Right kidney (tissue), 1 donor: ENCODE results near the gene ULBP2.
"Not testable (repeated sequence)": the region's sequence is repeated elsewhere in the genome, so short reads cannot be mapped to it uniquely, and the experiment has no call there.

Experiments used
- DNase-seq: peaks from one replicate; pipeline ENCODE4 v3.0.0-alpha.2; 2016

ULBP2 gene

DNA sequence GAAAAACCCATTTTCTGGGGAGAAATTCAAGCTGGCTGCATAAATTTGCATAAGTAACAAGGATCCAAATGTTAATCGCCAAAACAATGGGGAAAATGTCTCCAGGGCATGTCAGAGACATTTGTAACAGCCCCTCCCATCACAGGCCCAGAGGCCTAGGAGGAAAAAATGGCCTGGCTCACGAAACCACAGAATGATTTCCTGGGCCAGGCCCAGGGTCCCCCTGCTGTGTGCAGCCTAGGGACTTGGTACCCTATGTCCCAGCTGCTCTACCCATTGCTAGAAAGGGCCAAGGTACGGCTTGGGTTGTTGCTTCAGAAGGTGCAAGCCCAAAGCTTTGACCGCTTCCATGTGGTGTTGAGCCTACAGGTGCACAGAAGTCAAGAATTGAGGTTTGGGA is 33.3 kb upstream of the ULBP2 start:
- not testable (repeated sequence) for DNase-seq

DNA sequence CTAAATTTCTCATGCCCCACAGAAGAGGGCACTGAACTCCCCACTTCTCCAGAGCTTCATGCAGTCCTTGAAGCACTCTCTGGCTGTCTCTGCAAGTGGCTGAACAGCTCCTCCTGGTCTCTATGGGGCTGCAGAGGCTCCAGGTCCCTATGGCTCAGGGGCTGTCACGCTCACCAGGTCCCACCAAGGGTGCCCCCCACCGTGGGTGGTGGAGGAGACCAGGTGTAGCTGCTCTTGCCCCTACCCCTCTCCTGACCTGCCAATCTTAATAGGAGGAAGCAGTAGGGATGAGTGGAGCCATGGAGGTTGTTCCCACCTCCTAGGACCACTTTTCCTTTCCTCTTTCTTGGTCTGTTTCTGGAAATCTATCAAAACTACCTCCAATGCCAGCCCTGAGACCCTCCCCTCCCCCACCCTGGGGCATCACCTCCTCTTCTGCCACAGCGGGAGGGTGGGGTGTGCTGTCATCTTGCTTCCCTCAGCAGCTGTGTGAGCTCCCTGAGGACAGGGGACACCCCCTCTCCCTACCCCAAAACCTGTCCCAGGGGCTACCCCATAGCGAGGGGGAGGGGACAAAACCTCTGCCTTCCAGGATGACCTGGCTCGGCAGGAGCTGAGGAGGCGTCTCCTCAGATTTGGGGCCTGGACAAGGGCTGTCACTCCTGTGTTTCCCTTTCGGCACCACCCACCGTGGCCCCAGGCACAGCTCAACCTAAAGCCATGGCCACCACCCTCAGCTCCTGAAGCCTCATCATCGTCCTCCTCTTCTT is 31.9 kb upstream of the ULBP2 start:
- DNase-seq = no peak

DNA sequence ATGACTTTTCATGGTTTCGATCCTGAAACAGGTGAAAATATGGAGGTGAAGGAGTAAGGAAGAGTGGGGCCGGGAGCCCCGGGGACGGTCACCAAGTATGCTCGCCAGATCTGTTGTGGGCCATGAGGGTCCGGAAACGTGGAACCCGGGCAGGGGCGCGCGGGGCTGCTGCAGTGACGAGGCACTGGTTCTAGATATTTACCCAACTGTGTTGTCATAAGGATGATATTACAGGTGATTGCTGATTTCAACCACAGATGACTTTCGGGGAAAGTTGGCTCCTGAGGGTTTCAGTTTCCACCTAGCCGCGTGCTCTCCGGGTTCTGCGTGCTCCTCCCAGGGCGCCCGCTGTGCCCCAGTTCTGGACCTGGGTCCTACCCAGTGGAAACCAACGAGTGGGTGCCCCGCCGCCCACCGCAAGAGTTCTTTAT is 31.1 kb upstream of the ULBP2 start:
- DNase-seq = no peak

DNA sequence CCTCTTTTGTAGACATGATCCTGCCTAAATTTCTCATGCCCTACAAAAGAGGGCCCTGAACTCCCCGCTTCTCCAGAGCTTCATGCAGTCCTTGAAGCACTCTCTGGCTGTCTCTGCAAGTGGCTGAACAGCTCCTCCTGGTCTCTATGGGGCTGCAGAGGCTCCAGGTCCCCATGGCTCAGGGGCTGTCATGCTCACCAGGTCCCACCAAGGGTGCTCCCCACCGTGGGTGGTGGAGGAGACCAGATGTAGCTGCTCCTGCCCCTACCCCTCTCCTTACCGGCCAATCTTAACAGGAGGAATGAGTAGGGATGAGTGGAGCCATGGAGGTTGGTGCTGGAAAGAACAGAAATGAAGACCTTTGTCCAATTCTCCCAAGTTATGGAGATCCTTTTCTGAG is 29.1 kb upstream of the ULBP2 start:
- DNase-seq = not testable (repeated sequence)

DNA sequence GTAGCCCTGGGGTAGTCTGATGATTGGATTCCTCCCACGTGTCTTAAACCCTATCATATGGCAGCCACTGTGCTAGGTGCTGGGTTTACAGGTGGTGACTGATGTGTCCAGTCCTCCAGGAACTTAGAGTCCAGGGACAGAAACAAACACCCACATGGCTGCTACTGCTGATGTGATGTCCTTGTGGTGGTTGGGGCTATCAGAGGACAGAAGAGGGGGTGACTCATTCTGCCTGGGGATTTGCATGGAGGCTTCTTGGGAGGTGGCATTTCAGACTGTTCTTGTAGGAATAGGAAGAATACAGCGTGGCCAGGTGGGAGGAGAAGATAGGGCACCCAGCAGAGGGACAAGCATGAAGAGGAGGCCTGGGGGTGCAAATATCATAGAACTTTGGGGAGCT is 28.7 kb upstream of the ULBP2 start:
- DNase-seq = no peak

DNA sequence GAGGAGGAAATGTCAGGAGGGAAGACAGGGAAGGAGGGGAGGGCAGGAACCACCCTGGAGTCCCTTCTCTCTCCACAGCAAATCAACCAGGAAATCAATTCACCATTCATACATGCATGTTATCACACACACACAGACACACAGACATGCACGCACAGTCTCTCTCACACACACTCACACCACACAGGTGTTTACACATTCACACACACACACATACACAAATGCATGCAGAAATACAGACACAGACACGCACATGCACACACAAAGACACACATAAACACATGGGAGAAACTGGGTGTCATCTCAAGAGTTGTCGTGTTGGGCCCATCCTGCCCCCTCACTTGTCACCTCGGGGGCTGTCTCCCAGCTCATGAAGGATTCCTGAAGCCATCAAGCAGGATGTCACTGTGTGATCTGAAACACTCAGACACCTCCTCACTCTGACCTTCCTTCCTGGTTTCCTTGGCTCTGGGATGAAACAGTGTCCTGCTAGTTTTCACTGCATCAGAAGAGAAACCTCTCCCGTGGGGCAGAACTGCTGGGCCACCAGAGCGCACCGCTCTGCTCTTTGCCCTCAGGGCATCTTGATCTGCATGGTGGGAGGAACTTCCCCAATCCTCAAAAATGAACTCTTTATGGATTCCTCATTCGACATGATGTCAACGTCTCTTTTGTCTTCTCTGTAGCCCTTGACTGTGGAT is 28.1 kb upstream of the ULBP2 start:
- DNase-seq = no peak

DNA sequence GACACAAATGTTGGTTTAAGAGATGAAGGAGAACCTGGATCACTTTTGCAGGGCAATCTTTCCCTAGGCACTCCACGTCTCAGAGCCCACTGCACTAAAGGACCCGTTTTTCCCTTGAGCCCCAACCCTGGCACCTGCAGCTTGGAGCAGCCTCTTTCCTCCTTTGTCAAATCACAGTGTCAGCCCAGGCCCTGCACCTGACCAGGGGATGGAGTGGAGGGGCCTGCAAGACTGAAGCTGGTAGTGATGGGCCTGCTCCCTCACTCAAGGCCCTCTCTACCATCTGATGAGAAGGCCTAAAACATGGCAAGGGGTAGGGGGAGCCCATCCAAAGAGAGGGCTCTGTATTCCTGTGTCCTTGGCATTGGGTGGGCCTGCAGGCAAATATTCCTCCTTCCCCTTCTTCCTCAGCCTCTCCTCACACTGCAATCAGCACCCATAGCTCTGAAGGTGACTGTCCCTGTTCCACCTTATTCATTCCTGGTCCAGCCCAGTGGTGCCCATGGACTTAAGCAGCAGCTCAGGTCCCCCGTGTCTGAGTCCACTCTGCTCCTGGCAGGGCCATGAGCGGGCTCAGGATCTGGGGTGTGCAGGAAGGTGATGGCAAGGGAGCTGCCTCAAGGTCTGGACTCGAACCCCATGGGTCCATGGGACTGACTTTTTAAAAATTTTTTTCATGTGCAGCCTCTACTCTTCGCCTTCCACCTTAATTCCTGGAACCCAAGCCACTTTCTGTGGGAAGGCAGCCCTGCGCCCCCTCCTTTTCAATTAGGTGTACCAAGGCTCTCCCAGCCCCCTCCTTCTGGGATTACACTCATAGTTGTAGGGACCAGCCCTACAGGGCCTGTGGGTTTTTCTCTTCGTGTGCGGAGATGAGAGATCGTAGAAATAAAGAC is 25.6 kb upstream of the ULBP2 start:
- DNase-seq = no peak

DNA sequence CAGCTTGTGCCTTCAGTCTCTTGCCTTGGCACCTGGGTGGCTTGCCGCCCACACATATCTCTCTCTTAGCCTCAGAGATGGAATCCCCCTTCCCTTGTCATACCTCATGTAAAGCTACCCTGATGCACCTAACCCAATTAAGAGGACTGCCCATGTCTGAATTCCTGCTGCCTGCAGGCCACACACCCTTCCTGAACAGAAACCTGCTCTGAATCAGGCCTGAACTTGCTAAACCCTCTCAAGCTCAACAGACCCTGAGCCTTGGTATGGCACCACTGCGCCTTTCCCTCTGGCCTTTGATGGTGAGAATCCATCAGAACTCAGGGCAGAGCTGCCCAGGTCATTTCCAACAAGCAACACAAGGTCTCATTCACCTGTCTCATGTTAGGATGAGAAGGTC is 24.1 kb upstream of the ULBP2 start:
- no peak for DNase-seq

DNA sequence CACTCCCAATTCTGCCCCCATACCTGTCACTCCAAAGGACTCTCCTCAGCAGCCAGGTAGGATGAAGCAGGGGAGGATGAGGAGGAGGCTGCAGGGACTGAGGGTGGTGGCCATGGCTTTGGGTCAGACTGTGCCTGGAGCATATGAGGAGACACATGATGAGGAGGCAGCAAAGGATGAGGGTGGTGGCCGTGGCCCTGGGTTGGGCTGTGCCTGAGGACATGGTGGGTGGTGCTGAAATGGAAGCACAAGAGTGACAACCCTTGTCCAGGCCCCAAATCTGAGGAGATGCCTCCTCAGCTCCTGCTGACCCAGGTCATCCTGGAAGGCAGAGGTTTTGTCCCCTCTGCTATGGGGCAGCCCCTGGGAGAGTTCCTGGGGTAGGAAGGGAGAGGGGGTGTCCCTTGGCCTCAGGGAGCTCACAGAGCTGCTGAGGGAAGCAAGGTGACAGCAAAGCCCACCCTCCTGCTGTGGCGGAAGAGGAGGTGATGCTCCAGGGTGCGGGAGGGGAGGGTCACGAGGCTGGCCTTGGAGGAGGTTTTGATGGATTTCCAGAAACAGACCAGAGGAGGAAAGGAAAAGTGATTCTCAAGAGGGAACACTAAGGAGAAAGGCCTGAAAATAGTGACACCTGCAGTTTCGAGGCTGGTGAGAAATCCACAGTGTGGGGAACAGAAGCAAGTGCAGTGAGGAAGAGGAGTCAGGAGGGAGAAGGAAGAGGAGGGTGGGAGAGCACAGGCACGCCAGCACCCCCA is 23.5 kb upstream of the ULBP2 start:
- no peak for DNase-seq

DNA sequence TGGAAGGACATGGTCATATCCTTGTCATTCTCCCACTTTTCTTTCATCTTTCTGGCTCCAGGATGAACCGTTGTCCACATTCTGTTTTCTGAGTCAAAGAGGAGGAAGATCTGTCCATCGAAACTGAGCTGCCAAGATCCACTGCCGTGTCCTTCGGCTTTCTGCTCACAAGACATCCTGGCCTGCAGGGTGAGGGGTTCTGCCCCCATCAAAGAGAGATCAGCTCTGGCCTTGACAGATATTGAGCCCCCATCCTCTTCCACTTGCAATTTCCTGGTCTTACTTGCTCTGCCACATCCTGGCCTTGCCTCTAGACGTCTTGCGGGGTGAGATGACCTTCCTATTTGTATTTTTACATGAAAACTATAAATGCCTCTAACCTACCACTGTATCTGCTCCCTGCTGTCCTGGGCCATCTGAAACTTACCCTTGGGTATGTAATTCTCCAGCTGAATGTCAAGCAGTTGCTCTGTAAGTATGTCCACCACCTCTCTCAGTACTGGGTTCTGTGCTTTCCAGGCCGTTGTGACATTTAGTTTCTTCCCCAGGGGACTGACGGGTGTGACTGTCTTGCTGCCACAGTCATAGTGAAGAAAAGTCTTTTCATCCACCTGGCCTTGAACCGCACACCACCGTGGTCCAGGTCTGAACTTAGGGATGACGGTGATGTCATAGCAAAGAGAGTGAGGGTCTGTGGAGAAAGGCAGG is 22.5 kb upstream of the ULBP2 start:
- DNase-seq = not testable (repeated sequence)

DNA sequence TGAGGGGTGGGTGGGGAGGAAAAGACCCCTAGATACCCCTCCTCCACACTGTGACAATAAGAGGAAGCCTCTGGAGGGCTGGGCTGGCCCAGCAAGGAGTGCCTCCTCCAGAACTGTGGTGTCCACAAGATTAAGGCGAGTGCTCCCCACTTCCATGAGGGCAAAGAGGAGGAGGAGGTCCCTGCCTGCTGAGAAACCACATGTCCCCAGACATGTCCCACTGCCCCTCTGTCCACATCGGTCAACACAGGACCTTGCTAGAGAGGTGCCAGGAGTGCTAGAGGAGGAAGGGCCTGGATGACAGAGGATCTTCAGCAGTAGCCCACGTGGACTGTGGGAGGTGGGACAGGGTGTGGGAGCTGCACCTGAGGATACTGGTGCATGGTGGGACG is 22.0 kb upstream of the ULBP2 start:
- DNase-seq = no peak

DNA sequence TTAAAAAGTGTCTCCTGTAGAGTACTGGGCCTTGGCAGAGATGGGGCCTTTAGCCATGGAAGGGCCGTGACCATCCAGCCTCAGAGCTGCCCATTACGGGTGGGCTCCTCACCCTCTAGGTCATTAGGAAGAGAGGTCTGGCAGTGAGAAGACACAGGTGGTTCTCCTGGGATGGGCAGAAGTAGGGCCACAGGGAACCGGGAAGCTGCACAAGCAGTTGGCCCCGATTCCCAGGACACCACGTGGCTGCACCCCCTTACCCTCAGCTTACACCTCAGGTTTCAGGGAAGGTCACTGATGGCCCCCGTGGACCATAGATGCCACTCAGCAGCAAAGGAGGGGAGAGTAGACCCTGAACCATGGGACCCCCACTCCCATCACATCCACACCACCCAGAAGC is 20.5 kb upstream of the ULBP2 start:
- DNase-seq = no peak

DNA sequence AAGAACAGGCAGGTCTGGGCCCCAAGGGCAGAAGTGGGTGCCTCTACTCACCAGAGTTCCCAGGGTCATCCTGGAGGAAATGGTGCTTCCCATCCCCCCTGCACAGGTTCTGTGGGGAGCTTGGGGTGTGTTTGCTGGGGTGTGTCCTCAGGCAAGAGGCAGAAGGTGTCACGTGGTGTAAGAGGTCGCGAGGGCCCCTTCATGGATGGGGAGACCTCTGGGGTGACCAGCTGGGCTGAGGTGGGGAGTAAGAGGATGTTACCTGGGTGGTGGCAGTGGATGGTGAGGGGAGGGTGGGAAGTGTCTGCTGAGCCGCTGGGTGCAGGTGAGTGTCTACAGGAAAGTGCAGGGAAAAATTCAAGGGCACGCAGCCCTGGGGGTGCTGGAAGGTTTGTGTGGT is 19.7 kb upstream of the ULBP2 start:
- not testable (repeated sequence) for DNase-seq

DNA sequence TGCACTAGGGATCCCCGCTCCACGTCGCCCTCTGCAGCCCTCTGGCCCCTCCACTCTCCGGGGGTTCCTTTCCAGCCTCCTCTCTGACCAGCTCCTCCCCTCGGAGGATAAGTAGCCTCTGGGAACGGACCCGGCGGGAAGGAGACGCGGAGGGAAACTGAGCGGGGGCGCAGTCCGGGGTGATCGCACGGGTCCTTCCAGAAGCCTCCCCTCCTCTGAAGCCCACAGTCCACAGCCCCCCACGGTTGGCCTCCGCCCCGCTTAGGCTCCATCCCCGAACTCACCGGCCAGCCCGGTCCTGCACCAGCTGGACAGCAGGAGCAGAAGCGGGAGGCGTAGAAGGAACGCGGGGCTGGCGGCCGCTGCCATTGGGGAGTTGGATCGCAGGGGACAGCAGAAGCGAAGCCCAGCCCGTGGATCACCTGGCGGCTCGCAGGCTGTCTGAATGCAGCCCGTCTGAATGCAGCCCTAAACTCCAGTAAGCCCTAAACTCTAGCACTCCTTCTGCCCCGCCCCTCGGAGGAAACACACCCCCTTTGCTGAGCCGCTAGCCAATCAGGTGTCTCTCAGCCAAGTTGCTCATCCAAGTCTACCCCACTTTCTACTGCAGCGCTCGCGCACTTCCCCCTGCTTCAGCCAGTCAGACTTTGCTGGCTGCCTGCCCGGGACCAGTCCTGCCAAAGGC is 19.0 kb upstream of the ULBP2 start, which contains the start of gene RAET1G:
Gene RAET1G, minus strand, starts transcription at position 480 of the 685 bp plus-strand sequence. Its CDS starts 111 bp downstream, at position 369.
- peak; percentile 79 for DNase-seq

DNA sequence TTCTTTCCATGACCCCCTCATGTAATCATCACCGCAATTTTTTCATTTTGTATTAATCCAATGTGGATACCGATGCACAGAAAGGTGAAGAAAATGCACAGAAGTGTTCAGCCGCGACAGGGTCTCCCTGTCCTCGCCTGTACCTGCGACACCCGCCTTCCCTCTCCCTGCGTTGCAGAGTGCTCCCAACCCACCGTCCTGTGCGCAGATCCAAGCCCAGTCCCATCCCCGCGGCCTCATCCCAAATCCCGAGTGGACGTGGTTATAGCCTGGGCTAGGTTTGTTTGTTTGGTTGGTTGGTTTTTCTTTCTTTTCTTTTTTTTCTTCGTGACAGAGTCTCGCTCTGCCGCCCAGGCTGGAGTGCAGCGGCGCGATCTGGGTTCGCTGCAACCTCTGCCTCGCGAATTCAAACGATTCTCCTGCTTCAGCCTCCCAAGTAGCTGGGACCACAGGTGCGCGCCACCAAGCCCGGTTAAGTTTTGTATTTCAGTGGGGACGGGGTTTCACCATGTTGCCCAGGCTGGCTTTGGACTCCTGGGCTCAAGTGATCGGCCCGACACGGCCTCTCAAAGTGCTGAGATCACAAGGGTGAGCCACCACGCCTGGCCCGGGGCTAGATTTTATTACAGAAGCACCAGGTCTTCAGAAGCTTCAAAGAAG is 18.4 kb upstream of the ULBP2 start:
- peak; percentile 76 for DNase-seq

DNA sequence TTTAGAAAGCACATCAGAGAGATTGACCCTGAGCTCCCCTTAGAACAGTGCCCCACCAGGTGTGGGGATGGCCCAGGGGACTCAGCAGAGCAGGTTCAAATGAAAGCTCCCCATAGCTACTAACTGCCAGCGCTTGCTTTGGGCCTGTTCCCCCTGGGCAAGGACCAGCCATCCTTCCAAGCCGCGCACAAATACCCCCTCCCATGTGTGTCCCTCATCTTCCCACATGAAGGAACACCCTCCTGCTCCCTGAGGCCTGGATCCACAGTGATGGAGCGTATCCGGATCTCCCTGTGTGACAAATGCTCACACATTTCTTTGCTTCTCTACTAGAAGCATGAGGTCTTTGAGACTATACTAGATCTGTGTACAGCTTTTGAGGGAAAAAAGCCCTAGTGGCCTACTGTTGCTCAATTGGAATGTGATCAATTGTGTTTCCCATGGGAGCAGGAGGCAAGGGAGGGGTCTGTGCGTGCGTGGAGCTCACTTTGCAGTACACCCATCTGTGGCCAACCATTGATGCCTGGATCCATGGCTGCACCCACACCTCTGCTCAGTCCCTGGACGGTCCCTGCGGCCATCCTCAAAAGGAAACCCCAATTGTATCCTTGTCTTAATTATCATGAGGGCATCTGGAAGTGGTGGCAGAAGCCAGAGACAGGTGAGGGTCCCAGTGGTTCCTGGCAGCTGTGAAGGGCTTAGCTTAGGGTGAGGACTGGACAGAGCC is 17.4 kb upstream of the ULBP2 start:
- no peak for DNase-seq

DNA sequence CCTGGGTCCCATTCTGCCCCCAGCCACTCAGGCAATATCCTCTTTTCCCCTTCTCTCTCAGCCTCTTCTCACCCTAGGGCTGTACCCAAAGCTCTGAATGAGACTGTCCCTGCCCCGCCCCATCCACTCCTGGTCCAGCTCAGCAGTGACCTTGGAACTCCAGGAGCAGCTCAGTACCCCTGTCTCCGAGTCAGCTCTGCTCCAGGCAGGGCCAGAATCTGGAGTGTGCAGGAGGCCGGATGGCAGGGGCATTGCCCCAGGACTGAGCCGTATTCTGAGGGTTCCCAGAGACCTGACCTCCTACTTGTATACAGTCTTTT is 16.9 kb upstream of the ULBP2 start:
- no peak for DNase-seq

DNA sequence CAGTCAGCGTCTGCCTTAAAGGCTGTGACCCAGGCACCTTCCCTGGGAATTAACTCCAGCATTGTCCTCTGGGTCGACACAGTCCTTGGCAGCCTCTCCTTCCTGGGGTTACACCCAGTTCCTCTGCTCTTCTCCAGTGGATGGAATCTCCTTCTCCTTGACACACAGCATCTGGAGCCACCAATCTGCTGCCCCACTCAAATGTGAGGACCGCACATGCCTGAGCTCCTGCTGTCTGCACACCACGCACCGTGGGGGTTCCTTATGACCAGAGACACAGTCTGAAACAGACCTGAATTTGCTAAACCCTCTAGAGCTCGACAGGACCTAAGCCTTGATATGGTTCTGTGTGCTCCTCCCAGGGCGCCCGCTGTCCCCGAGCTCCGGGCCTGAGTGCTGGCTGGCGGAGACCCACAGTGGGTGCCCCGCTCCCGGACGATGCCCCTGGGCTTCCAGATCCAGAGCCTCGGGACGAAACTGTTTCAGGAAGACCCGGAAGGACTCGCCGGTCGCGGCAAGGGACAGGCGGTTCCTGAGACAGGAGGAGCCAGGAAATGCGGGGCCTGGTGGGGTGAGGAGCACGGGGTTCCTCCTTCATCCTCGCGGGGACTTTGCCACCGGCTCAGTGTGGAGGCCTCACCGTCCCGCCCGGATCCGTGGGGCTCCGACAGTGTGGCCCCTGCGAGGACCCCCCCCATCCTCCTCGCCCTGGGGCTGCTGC is 16.4 kb upstream of the ULBP2 start:
- DNase-seq = no peak
